ENCODE measurements around the gene KCNJ16. TPM values are rescaled to one million over a fixed set of nuclear protein-coding genes. Genes with fewer than 3 reads are reported as not detected.
A peak's percentile ranks its signal among the peaks of the same experiment; 100 is the strongest.

The KCNJ16 gene
- polyA plus RNA-seq, 5 donors = 0.68 to 1.6 (median 1.1) TPM

DNA sequence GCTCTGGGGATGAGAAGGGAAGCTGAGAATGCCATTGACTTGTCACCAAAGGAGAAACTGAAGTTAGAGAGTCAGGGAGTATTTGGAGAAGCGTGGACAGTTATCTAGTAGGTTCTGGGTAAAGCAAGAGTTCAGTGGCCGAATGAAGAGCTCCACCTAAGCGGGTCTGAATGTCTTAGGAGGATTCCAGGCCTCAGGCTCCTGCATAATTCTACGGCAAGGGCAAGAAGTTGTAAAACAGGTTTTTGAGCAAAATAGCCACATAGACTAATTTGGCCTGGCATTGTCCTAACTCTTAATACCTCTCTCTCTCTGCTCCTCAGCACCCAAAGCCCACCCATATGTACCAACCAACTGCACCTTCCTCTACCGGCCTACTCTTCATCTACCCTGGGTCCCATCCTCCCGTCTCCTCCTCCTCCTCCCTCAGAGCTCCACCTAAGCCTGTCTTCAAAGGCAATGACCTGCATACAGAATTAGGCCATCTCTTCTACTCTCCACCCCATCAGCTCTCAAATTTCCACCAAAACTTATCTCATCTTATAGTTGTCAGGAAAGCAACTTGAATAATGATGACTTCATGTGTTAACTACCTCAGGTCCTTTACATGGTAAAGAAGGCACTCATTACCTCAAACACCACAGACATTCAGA lies 52.3 kb downstream of the KCNJ16 start:
- DNase-seq = no peak

DNA sequence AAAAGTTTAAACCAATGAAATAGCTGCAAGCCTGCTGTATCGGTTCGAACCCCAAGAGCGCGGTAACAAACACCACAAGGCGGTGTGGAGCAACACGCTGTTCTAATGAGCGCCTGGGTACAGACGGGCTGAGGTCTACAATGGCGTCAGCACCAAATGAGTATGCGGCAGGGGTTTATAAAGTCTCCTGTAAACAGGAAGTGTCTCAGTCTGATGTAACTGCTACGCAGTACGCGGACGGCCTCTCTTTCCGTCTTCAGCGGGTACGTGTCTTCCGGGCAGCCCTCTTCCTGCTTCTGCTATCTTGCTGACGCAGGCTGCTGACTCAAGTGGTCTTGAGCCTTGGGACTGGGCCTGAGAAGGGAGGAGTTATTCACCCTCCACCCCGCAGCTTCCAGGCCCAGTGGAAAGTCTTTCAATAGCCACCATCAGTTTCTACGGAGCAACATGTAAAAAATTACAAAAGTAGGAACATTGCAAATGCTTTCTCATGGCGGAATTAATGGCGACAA lies 53.8 kb downstream of the KCNJ16 start:
- DNase-seq = no peak

DNA sequence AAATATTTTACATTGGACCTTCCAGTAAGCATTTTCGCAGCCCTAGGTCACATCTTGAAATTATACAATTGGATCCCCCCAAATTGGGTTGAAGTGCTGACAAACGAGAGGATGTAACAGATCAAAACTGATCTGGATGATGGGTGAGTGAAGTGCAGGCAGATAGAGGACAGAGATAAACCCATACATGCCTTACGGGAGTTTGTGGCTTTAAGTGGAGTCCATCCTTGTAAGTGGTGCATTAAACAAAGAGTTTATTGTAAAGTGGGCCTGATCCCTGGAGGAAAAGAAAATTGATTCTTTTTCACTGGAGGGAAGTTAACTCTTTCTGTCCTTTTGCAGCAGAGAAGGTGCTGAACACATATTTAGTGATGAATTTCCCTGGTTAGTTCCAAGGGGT lies 55.3 kb downstream of the KCNJ16 start:
- no peak for DNase-seq

DNA sequence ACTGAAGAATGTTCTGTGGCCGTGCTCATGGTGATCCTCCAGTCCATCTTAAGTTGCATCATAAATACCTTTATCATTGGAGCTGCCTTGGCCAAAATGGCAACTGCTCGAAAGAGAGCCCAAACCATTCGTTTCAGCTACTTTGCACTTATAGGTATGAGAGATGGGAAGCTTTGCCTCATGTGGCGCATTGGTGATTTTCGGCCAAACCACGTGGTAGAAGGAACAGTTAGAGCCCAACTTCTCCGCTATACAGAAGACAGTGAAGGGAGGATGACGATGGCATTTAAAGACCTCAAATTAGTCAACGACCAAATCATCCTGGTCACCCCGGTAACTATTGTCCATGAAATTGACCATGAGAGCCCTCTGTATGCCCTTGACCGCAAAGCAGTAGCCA lies 57.5 kb downstream of the KCNJ16 start:
- no peak for DNase-seq

DNA sequence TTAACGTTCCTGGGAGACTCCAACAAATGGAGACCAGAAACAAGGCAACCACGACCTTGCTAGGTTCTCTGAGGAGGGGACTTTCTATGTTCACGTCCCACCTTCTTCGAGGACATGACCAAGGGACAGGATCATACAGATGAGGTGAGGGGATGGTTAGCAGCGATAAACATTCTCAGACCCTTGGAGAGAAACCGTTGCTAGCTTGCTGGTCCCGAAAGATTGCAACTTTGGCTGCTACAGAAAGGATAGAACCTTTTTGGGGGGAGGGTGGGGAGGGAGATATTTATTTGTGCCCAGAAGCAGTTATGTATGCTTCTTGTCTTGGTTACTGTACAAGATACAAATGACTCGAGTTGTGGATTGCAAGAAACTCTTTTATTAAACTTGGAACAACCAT lies 59.0 kb downstream of the KCNJ16 start:
- no peak for DNase-seq

DNA sequence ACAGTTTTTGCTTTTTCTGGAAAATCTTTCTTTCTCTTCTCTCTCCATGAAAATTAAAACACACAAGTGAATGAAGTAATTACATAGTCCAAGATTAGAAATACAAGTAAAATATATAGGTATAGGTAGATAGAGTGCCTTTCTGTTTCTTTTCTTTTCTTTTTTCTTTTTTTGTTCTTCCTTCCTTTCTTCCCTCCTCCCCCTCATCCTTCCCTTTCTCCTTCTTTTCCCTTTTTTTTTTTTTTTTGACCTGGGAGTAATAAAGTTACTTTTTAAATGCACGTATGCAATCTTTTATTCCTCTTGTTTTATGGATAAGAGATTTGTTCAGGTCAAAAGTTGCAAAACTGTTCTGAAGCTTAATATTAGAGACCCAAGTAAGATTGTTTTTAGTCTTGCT lies 59.8 kb downstream of the KCNJ16 start:
- no peak for DNase-seq

DNA sequence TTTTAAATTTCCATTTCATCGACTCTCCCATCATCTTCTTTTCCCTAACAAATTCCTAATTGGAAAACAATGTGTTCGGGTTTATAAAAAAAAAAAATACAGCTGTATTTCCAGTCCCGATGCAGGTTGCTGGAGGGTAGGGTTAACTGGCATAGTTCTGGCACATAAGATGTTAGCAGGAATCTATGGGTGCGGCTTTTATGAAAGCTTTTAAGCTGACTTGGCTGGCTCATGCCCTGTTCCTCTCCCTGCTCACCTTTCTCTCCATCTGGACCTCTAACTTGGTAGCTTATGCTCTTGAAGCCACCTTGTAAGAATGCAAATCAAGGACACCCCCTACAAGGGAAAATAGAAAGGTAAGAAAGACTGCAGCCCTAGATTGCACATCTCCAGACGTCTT lies 61.1 kb downstream of the KCNJ16 start:
- DNase-seq = no peak

DNA sequence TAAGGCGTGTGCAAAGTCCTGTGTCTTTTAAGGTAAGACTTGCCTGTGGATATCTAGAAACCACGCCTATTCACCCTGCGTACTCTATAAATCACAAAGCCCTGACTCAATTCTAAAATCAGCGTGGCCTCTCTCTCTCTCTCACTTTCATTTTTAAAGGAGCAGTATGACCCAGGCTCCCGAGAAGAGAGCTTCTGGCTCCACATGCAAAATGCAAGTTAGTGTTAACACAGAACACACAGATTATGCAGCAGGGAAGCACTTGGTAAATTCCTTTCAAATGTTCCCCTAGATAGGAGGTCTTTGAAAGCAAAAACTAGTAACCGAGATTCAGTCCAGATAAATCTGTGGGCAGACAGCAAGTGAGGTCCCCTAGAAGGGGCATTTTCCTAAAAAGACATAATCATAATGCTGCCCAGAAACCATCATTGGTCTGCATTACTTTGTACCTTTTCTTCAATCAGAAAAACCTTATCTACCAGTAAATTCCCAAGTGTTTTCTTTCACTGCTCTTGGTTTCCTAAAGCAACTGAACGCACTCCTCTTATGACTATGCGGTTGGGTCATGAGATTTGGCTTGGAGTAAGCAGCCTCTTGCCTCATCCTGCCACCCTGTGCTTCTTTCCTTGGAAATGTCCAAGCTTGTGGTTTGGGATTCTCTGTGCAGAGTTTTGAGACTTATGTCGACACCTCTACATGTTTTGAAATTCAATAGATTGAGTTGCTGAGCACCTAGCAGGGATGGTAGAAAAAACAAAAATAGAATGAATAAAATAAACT lies 62.6 kb downstream of the KCNJ16 start:
- DNase-seq = peak; percentile 37 to 44

DNA sequence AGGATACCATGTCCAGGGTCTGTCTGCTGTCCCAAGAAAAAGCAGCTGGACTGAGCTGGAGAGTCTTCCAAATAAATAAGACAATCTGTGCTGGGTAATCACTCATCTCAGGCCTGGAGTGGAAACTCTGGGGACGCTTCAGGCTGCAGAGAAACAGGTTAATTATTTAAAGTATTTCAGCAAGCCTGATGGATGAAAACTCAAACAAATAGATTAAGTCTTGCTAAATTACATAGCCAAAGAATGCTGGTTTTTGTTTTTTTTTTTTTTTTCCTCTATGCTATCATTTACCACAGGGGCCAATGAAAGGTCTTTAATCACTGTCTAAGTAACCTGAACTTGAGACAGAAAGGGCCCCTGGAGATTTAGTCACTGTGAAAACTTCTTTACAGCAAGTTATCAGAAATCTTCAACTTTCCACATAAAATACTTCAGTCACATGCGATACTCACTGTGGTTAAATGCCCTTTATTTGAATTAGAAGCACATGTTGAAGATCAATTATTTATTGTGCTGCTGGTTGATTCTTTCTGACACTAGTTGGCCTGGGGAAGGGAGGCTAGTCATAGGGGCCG lies 63.4 kb downstream of the KCNJ16 start:
- DNase-seq = peak in 1 of 2 donors; percentile 6

DNA sequence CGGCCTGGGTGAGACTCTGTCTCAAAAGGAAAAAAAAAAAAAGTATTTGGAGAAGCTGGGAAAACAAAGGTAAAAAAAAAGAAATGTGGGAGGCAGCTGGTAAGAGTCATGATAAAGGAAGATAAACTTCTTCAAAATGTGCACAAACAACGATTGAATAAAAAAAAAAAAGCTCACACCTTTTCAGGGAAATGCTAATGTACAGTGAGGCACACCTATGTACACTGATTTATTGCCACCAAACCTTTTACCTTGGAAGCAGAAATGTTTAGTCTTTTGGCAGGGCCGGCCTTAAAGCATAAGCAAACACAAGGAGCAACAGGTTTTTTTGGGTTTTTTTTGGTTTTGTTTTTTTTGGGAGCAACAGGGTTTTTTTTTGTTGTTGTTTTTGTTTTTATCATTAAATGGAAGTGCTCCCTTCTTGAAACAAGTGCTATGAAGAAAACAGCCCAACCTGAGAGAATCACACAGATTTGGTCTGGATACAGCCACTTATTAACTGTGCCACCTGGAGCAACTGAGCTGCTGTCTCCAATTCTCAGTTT lies 64.5 kb downstream of the KCNJ16 start:
- DNase-seq = no peak

DNA sequence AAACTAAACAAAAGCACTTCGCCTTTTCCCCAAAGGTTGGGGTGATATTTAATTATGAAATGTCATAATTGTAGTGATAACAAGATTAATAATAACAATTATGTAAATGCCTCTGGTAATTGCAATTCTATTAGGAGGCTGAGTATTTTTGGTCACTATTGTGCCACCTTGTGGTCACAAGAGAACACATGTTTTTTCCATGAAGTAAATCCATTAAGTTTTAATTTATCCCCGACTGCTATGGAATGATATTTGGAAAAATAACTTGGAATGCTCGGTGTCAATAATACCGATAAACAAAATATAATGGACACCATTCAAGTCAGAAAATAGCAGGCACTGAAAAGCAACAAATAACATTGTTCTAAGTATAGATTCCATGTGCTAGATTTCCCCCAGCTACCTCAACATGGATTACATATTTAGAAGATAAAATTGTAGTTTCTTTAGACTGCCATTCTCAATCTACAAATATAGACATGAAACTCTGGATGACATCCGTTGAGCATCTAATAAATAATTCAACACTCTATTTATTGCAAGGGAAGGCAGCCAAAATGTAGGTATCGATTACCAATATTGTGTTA lies 69.3 kb downstream of the KCNJ16 start:
- DNase-seq = peak; percentile 27 to 32

DNA sequence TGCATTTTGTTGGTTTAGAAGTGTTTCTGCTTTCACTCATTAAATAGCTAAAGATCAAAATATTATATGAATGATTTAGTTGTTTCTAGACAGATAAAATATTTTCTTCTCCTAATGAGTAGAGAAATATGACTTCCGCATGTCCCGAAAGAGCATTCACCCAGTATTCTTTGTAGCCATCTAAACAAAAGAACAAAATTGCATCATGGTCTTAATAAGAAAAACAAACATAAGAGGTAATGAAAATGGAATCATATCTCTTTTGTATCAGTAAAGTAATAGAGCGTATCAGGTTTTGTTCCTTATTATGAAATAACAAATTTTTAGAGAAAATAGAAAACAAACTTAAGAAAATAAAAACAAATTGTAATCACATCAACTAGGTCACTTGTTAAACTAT lies 78.2 kb downstream of the KCNJ16 start:
- no peak for DNase-seq

DNA sequence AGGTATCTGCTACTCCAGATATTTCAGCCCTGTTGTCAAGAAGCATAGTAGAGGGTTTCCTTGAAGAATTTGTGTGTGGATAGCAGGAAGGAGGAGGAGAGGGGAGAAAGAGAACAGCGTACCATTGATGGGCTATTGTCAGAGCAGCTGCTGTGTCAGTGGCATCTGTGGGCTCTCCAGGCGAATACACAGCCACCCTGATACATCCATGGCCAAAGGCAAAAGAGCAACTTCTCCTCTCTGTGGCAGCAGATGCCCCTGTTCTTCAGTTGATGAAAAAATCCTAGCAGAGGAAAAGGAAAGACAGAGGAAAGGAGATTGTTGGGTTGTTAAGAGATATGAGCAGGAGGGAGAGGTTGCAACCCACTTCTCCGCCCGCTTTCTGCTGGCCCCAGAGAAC lies 82.1 kb downstream of the KCNJ16 start:
- DNase-seq = no peak

DNA sequence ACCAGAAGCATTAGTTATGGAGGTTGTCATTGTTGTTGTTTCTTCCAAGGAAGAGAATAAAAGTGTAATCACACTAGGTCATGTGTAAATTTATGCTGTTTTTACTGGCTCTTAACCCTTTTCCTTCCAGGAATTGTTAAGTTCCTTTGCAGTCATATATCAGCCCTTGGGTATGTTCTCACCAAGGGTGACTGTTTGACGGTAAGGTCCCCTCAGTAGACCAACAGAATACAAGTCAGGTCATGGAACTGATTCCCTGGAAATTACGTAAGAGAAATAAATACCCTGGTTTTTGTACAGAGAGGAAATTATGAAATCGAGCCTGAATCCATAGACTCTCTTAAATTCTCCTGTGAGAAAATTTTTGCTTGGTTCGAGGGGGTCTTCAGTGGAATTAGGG lies 83.2 kb downstream of the KCNJ16 start:
- no peak for DNase-seq

DNA sequence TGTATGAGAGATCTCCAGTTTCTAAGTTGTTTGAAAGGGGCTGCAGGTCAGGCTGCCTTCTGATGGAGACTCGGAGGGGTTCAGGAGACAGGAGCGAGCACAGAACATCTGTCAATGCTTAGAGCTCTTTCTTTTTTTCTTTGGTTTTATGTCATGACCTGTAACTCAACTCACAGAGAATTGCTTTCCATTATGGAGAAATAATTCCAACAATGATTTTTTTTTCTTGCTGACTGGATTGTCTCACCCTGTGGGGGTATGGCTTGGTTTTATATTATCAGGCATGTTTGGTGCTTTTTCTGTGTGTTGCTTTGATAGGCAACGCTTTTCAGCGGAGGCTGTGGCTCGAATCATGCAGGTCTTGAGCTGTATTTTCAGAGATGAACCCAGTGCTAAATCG lies 83.6 kb downstream of the KCNJ16 start:
- DNase-seq = no peak

DNA sequence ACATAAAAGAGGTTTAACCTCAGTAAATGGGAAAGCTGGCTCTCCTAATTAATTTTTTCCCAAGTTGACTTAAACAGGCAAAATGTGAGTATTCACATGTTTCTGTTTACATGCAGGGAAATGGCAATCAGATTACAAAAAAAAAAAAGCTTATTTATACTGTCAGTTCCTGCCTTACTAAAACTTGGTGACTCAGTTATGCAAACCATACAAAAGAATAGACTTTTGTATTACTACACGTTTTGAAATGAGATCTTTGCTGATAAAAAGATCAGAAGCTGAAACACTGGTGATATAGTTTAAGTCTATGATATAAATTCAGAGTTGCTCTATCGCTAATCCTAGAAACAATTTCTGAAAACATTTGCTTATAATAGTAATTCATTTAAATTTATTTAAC lies 85.0 kb downstream of the KCNJ16 start:
- no peak for DNase-seq

DNA sequence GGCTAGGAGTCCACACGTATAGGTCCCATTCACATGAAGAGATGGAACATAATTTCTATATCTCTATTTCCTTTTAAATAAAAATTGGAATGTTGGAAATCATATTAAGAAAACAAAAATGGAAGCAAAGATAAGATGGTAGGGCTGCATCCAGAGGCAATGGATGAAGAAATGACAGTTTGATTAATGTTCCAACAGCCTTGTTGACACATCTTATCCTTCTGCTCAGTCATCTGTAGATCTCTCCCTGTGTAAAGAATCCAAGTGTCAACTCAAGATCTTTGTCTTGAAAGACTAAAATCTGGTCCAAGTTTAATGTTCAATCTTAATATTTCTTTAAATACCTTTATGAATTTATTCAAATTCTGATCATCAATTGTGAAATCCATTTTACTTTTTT lies 86.5 kb downstream of the KCNJ16 start:
- no peak for DNase-seq

DNA sequence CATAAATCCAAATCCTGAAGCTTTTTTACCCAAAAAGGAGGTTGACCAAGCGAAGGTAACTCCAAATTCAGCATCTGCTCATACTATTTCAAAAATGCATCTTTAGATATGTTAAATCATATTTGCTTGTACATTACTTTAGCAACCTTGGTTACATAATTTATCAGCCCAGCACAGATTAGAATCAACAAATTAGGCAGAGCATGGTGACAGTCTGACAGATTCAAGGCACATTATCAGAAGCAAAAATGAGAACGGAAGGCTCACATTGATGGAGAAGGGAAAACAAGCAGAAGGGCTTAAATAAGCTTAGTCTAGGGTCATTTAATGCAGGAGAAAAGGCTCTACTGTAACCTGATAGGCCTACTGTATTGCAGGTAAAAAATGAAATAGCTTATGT lies 90.4 kb downstream of the KCNJ16 start:
- no peak for DNase-seq

DNA sequence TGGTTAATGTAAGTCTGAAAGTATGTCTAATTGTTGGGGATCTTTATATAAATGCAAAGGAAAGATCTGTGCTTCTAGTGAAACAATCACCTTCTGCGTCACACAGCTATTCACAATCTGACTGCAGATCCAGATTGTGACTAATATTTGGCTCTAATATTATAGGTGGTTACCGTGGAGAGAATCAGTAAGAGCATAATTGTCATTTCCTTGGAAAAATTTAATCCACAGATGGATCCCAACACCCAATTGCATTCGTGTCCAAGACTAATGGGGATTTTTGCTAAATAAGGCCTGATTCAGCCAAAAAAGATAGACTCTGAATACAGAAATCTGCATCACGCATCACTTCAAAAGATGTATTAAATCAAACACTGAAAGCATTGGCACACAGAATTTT lies 91.6 kb downstream of the KCNJ16 start:
- DNase-seq = no peak

DNA sequence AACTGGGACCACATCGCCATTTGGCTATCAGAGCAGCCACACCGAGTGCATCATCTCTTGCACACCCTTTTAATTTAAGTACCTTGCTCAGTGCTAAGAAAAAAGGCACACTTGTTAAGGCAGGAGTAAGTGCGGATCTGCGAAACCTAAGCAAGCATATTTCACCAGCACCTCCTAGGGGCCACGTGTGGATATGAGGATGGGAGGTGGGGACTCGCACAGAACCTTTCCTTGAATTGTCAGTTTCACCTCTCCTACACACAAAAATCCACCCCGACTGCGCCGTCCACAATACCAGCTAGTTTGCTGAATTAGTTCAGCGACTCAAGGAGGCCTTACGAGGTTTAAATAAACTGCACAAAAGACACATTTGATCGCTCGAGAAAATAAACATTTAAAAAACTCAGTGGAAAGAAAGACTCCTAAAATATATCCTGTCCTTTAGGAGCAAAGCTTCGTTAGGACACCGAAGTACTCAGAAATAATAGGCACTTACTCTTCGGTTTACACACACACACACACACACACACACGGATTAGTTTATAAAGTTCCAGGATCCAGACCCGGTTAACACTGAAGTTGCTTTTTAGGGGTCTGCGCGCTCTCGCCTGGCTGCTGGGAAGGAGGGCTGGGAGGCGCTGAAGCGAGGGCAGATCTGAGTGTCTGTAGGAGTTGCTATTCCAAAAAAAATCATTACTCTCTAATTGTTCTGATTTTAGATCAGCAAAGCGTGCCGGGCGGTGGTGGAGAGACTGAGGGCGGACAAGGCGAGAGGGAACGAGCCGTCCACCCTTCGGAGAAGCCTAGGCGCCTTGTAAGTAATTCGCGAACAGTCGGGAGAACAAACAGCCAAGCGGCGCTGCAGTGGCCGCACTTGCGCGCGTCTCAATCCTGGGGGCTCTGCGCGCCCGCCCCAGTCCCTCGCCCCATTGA lies 93.3 kb downstream of the KCNJ16 start:
- DNase-seq = peak; percentile 42 to 48
